ENCODE data around the gene CYB5R3.
"Not testable (repeated sequence)": the region's sequence is repeated elsewhere in the genome, so short reads cannot be mapped to it uniquely, and the experiment has no call there.

Gene CYB5R3

DNA sequence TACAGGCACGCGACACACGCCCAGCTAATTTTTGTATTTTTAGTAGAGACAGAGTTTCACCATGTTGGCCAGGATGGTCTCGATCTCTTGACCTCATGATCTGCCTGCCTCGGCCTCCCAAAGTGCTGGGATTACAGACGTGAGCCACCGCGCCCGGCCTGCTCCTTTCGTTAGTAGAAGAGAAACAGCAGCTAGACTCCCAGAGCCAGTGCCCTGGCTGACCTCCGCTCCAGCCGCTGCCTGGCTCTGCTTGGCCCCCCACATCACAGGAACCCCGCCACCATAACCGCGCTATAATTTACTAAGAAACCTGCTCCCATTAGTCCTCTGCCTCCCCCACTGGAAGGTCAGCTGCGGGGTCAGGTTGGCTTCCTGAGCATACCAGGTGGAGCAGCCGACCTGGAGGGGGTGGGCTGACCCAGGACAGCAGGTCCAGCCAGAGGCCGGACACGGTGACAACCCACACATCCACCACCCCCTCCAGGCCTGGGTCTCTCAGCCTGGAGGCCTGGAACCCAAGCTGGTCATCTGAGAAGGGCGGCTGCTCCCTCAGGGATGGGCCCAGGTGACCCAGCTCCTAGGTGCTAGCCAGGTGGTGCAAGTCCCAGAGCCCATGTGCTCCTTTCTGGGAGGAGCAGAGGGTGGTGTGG, 27.0 kb downstream of the CYB5R3 start:
- no peak for DNase-seq

DNA sequence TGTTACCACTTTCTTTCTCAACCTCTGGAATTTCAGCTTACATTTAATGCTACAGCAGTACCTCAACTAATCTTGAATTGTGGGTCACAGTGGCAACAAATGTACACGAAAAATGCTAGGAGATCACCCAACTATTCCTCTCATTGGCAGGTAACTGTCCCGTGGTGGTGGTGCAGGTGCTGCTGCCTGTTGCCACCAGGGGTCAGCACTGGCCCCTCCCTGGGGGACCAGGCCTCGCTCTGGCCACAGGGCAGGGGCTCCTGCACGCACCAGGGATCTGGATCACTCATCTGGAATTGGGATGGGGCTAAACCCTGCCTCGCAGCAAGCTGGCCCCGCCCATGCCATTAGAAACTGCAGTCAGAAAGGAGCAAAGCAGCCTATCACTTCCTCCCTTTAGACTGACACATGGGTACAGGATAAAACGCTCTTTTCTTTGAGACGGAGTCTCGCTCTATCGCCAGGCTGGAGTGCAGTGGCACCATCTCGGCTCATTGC, 27.6 kb downstream of the CYB5R3 start:
- DNase-seq, result no peak

DNA sequence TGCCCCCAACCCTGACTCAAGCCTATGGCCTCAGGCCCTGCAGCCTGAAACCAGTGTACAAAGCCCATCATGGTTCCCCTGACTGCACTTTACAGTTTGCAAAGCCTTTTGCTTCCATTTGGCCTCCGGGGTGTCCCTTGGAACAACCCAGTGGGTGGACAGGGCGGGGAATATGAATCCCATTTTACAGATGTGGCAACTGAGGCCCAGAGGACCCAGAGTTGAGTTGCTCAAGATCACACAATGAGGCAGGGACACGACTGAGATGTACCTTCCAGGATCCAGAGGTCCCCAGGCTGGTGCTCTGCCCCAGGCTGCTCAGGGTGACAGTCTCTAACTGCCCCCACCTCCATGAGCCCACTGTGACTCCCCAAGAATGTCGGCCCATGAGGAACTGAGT, 29.1 kb downstream of the CYB5R3 start:
- no peak for DNase-seq

DNA sequence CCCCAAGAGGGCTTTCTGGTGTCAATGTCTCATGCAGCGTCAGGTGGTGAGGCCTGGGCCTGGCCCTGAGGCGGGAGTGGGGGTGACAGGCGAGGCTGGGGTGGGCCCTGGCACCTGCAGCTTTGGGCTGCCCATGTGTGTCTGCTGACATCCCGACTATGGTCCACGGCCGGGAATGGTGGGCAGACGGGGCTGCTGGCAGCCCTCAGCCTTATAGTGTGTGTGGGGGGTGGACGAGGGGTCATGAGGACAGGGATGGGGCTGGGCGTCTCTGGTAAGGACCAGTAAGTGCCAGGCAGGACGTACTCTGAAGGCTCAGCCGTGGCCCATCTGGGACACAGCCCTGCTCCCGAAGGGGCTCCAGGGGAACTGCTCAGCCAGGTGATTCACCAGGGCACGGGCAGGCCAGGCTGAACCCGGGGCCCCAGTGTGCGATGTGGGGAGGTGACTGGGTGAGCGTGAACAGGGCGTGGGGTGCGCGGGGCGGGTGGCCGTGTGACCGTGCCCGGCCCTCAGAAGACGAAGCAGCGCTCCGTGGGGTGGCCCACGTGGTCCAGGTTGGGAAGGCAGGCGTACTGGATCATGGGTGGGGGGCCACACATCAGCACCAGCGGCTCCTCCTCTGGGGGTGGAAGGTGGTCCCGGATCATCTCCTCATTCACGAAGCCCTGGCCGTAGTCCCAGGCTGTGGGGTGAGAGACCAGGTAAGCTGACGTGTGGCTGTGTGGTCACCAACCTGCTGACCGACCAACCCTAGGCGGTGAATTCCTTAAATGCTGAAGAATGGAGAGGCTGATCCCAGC, 29.7 kb downstream of the CYB5R3 start:
- DNase-seq, result no peak

DNA sequence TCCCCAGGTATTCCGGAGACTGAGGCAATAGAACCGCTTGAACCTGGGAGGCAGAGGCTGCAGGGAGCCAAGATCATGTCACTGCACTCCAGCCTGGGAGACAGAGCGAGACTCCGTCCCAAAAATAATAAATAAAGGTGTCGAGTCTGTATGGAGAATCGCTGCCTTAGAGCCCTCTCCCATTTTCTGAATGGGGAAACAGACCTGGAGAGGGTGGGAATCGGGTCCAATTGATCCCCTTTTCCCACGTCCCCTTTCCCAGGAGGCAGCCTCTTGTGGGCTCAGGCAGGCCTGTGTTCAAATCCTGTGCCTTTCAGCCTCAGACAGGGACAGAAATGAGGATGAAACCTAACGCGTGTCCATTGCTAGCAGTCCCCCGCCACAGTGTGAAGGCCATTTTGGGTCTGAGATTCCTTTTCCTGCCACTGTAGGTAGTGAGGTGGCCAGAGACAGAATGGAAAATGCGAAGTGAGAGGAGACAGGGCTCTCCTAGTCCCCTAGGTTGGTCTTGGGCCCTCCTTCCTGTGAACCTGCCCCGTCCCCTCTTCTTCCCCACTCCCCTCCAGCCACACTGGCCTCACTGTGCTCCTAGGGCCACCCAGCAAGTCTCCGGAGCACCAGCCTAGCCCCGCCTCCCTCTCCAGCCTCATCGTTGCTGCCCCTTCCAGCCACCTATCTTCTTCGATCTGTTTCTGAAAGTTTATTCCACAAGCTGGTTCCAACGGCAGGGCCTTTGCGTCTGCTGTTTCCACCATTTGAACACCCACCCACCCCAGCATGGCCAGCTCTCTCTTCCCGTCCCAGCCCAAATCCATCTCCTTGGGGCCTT, 31.8 kb downstream of the CYB5R3 start:
- no peak for DNase-seq

DNA sequence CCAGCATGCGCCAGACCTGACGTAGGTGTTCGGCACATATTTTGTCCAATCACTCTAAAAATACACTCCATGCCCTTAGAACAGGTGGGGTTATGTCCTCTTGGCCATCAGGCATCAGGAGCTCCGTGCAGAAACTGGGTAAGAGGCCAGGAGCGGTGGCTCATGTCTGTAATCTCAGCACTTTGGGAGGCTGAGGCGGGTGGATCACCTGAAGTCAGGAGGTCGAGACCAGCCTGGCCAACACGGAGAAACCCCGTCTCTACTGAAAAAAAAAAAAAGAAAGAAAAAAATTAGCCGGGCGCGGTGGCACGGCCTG, 33.4 kb downstream of the CYB5R3 start:
- DNase-seq, result not testable (repeated sequence)

DNA sequence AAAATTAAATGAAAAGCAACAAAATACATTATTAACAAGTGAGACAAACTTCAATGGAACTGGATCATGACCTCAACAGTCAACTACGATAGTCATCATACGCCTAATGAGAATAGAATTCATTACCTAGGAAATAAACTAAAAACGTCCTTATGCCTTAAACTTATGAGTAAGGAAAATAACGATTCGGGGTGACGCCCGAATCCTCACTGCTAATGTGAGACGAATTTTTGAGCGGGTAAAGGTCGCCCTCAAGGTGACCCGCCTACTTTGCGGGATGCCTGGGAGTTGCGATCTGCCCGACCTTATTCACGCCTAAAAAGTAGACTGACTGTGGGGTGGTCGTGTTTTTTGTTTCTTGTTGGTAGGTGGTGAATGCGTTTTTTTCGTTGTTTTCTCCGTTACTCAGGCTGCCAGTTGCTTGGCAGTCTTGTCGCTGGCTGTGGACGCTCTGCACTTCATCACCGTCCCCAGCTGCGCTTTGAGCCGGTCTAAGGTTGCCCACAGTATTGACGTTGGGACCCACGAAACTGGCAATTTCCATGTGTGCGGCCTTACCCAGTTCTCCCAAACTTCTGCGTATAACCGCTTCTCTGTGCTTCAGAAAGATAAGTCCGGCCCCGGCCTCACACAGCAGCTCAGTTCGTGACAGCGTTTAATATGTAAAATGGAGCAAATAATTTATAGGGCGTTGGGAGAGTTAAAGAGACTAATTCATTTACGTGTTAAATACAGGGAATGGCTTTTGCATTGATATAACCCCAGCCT, 33.9 kb downstream of the CYB5R3 start:
- peak; percentile 83 for DNase-seq

DNA sequence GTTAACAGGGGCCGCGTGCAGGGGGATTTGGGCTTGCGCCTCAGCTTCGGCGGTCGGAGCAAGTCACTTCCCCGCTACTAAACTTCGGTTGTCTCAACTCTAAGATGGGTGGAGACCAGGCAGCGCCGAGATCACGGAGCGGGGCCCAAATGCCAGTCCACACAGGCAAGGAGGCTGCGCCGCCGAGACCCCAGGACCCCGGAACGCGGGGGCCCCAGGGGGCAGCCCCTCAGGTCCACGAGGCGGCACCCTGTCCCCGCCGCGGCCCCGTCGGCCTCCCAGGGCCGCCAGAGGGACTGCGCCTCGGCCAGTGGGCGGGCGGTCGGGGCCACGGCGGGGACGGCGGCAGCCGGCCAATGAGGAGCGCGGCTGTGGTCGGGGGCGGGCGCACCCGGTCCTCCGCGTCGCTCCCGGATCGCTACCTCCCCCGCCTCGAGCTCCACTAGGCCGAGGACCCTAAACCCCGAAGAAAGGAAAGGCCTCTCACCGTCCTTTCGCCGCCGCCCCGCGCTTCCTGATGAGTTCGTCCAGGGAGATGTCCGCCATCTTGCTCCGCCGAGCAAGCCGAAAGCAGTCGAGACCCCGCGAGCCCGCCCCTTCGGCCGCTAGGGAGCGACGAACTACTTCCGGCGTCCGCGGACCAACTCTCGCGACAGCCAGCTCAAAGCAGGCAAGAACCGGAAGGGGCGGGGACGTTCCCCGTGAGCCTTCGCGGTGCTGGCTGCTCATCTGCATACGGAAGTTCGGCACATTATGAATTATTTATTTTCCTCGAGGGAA, 34.7 kb downstream of the CYB5R3 start, which contains the start of gene POLDIP3:
POLDIP3 (minus strand) TSS at position 572 of the 780 bp plus-strand sequence; CDS start at position 546, 26 bp downstream.
- peak; percentile 83 for DNase-seq

DNA sequence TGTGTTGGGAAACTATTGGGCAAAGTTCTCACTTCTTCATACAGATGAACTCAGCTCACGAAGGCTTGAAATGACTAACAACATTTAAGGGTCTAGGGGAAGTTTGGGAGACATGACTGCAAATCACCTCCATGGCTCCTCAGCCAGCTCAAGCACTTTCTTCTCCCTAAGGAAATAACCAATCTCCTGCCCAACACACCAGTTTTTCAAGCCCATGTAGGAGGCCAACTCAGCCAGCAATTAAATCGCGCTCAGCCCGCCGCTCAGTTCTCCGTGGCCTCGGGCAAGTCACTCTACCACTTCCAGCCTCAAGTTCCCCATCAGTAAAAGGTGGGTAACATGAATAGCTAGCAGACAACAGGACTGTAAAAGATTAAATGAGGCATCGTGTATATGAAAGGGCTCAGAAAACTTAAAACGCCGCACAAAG, 35.3 kb downstream of the CYB5R3 start:
- DNase-seq, result no peak

DNA sequence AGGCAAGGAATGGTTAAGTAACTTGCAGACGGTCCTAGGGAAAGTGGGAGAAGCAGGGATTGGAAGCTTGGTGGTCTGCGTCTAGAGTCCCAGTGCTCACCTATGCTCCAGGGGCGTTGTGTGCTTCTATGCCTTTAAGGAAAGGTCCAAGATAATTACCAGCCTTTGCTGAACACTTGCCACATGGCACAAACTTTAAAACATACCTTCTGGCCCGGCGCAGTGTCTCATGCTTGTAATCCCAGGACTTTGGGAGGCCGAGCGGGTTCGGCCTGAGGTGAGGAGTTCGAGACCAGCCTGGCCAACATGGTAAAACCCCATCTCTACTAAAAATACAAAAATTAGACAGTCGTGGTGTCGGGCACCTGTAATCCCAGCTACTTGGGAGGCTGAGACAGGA, 36.9 kb downstream of the CYB5R3 start:
- no peak for DNase-seq

DNA sequence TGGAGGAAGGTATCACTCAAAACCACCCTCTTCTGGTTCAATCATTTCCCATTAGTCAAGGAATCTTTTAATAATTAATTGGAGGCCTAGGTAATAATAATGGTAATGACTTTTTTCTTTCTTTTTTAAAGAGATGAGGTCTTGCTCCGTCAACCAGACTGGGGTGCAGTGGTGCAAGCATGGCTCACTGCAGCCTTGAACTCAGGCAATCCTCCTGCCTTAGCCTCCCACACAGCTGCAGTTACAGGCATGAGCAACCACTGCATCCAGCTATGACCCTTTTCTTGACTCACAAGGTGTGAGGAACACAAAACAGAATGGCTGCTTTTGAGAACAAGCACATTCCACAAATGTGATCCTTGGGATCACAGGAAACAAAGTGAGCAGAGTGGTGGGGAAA, 38.1 kb downstream of the CYB5R3 start:
- no peak for DNase-seq

DNA sequence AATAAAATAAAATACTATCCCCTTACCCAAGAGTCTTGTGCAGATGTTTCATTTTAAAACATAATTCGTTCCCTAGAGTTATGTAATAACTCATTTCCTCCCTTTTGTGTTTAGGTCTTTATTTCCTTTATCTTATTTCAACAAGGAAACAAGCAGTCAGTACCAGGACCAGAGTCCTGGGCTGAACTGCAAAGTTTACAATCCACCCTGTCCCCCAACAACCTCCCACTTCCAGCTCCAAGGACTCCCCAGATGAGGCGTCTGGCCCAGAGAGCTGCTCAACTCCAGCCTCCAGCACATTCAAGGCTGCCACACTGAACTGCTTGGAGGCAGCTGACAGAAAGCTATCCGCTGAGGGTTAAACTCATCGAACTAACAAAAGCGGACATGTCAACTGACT, 39.0 kb downstream of the CYB5R3 start:
- no peak for DNase-seq

DNA sequence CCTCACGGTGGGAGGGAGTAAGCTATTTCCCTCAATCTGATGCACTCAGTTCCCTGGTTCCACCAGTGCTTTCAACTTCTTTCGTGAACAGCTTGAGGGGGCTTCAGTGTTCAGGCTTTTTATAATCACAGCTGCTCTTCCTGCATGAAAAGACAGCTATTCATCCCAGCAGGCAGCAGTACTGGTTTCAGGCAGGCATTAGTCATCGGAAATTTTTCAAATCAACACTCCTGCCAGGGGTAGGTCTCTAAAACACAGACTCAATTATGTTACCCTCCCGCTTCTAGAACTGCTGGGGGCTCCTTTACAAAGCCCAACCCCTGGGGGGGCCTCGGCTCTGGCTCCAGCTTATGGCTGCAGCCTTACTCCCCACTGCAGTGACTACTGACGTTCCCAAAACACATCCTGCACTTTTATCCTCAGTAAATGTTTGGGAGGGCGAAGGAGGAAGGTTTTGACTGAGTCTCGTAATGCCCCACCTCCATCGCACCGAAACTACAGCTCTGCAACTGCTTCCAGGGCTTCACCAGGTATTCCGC, 40.3 kb downstream of the CYB5R3 start:
- no peak for DNase-seq

DNA sequence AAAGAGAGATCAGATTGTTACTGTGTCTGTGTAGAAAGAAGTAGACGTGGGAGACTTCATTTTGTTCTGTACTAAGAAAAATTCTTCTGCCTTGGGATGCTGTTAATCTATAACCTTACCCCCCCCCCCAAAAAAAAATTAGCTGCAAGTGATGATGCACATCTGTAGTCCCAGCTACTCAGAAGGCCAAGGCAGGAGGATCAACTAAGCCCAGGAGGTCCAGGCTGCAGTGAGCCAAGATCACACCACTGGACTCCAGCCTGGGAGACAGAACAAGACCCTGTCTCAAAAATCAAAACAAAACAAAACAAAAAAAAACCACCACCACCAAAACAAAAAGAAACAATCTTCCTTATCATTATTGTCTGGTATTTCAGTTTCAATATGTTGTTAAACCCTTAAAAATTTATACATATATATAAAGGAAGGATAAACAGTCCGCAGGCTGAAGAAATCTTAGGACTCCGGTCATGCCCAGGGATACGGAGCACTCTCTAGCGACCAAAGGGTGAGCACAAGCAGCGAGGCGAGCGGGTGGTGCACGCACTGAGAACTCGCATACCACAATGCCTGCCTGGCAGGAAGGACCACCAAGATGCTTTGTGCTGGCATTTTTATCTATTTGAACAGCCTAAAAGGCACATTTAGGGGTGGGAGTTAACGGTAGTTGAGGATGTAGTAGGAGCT, 40.9 kb downstream of the CYB5R3 start:
- no peak for DNase-seq

DNA sequence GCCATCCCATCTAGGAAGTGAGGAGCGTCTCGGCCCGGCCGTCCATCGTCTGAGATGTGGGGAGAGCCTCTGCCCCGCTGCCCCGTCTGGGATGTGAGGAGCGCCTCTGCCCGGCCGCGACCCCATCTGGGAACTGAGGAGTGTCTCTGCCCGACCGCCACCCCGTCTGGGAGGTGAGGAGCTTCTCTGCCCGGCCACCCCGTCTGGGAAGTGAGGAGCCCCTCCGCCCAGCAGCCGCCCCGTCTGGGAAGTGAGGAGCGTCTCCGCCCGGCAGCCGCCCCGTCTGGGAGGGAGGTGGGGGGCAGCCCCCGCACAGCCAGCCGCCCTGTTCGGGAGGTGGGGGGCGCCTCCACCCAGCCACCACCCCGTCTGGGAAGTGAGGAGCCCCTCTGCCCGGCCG, 41.6 kb downstream of the CYB5R3 start:
- not testable (repeated sequence) for DNase-seq

DNA sequence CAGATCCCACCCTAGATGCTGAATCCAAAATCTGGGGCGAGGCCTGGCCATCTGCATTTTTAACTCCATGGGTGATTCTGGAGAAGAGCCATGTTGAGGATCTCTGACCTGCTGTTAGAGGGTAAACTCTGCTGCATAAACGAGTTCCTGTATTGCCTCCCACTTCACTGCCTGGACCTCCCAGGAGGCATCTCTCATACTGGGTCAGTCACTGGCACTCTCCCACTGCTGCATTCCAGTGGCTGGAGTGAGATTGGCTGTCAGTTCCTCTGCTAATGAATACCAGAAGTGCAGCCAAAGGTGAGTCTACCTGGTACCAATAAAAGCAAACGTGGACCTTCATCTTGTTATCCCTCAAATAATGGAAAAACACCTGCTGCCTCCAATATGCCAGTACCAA, 44.8 kb downstream of the CYB5R3 start:
- DNase-seq, result no peak

DNA sequence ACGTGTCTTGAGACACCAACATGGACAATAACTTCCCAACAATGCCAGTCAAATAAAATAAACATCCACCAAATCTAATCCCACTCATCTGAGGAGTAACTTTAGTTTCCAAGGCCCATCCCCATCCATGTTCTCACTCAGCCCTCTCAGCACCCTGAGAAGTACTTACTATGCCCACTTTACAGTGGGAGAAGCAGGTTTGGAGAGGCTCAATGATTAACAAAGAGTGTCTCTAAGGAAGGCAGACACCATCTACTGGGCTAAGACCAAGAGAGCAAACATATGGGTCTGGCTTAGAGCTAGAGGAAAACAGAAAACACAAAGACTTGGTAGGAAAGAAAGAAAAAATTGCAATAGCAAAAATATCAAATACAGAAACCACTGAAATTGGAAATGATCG, 45.8 kb downstream of the CYB5R3 start:
- no peak for DNase-seq

DNA sequence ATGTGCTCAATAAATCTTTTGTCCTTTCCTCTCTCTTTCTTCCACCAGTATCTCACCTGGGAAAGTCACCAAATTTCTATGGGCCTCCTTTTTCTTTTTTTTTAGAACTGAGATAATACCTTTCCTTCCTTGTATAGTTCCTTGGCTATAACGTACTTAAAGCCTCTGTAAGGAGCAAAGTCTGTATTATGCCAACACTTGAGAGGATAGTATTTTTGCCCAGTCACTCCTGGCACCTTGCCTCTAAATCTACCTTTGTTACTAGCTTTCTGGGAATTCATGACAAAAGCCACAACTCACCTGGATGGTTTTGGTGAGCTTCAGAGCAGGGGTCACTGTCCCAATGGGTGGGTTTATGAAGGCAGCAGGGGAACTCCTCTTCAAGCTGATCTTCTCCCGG, 46.7 kb downstream of the CYB5R3 start:
- no peak for DNase-seq

DNA sequence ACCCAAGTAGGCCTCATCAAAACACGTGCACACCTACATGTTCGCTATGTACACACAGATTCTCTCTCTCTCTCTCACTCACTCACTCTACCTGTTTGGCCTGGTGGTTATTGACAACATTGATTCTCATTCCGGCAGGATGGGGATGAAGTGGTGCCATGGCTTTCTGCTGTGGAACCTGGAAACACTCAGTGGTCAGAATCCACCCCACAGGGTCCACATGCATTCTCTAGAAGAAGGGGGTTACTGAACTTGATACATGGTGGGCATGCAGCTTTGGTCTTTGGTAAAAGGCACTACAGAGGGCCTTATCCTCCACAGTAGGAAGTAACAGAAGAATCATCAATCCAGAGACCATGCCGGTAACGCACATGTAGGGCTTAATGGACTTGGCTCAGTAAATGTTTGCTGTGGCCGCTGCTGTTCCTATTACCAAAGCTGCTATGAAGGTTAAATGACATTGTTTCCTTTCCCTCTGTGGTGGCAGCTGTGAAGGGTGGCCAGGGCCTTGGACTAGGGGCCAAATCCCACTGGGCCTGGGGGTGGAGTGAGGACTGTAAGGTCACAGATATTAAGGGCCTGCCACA, 47.2 kb downstream of the CYB5R3 start:
- no peak for DNase-seq

DNA sequence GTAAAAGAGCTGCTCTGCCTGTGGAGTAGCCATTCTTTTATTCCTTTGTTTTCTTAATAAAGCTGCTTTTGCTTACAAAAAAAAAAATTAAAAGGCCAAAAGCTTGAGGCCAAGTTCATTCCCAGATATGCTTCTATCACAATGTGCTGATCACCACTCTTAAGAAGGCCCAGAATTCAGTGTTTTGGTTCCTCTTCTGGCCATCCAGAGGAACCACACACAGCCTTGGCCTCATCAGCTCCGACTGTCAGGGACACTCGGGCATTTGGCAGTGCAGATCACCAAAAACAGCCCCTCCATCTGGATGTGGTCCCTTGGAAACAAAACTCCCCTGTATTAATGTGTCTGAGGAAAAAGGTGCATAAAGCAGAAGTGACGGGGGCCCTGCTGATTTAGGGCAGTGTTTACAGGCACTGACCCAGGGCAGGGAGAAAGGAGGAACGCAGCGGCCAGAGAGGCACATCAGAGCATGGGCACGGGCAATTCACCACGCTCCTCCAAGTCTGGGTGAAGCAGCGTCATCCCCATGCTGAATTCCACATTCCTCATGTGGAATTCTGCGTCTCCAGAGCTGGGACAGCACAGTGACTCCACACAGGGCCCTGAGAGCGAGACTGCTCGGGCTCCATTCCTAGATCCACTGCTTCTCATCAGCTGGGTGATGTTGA, 52.2 kb downstream of the CYB5R3 start:
- no peak for DNase-seq

Data from NCI-H2081 treated with DMSO at 0.1 percent for 48 hours (cell line).